Upper lobe of left lung (tissue), 4 donors: Measurements from ENCODE around the gene IGSF9B.

Source experiments
- CTCF ChIP-seq, 6 experiments: fragments of 450-650 bp in 4 of 6; fragments of 200-600 bp in 2 of 6; sonication (generic) in 2 of 6; IDR thresholded peaks; one replicate each; pipeline ENCODE4 v1.5.1; 2016 to 2019; ENCODE audit warnings: antibody characterized with exemption in 6 of 6
- EP300 ChIP-seq, 4 donors: sonication (generic); formaldehyde crosslinking; IDR thresholded peaks; one replicate each; pipeline ENCODE4 v1.5.1; 2017; ENCODE audit warnings: antibody characterized with exemption in 4 of 4, control low read depth in 2 of 4
- POLR2A ChIP-seq, 4 donors: fragments of 450-650 bp; IDR thresholded peaks; one replicate each; pipeline ENCODE4 v1.5.1; 2016 to 2017; ENCODE audit warnings: antibody characterized with exemption in 4 of 4, mild to moderate bottlenecking in 2 of 4
- POLR2AphosphoS5 ChIP-seq, 2 donors: sonication (generic); formaldehyde crosslinking; IDR thresholded peaks; one replicate each; pipeline ENCODE4 v1.5.1; 2017; ENCODE audit warnings: antibody characterized with exemption in 2 of 2

- TF ChIP-seq CTCF (IDR thresholded peaks at IDR 0.05): no peak
- TF ChIP-seq POLR2A (IDR thresholded peaks at IDR 0.05): no peak
- no peak for TF ChIP-seq POLR2AphosphoS5 (IDR thresholded peaks at IDR 0.05)
- TF ChIP-seq EP300 (IDR thresholded peaks at IDR 0.05): no peak
Observed at GRCh38 chr11:133948711-133949110, 8.1 kb downstream of the IGSF9B start.
